ENCODE measurements around the gene CMTM5. TPM values are rescaled to one million over a fixed set of nuclear protein-coding genes. Genes with fewer than 3 reads are reported as not detected.

The CMTM5 gene
- total and polyA plus RNA-seq, 2 donors (not counting 3 experiments of a cell fraction or from before 2014, with no cell fraction given) = not detected

DNA sequence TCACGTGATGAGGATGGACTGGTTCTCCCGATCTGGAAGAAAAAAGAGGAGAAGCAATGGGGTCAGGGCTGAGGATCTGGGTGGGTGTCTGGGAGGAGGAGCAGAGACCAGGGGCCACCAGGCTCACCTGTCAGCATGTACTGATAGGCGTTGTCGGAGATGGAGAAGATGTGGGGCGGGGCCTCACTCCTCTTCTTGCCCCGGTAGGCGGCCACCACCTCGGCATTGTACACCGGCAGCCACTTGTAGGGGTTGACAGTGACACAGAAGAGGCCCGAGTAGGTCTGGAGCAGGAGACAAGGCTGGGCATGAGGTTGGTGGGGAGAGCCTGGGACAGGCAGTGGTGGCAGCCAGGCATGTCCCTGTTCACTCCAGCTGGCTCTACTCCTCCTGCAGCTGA, 28.2 kb downstream of the CMTM5 start:
- TF ChIP-seq, protein P1, sequence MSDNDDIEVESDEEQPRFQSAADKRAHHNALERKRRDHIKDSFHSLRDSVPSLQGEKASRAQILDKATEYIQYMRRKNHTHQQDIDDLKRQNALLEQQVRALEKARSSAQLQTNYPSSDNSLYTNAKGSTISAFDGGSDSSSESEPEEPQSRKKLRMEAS (IDR thresholded peaks at IDR 0.05; ENCODE audit: insufficient read depth, insufficient read length) = no peak
- TF ChIP-seq POLR2A (IDR thresholded peaks at IDR 0.05; ENCODE audit: low read depth, low read length) (no peak), POLR2AphosphoS5 (IDR thresholded peaks at IDR 0.05; ENCODE audit: insufficient read depth, low read depth, low read length) (no peak), MYC (IDR thresholded peaks at IDR 0.05; ENCODE audit: low read depth, low read length) (no peak), EZH2 (IDR thresholded peaks at IDR 0.05; ENCODE audit: borderline replicate concordance, low read depth, low read length, severe bottlenecking) (no peak), GATA2 (IDR thresholded peaks at IDR 0.05; ENCODE audit: insufficient read depth, insufficient read length, low read depth, low read length) (no peak), JUN (IDR thresholded peaks at IDR 0.05; ENCODE audit: borderline replicate concordance, insufficient read depth, insufficient read length, low read depth) (no peak), FOS (IDR thresholded peaks at IDR 0.05; ENCODE audit: borderline replicate concordance, insufficient read depth, low read length) (no peak)
- TF ChIP-seq, protein P2, sequence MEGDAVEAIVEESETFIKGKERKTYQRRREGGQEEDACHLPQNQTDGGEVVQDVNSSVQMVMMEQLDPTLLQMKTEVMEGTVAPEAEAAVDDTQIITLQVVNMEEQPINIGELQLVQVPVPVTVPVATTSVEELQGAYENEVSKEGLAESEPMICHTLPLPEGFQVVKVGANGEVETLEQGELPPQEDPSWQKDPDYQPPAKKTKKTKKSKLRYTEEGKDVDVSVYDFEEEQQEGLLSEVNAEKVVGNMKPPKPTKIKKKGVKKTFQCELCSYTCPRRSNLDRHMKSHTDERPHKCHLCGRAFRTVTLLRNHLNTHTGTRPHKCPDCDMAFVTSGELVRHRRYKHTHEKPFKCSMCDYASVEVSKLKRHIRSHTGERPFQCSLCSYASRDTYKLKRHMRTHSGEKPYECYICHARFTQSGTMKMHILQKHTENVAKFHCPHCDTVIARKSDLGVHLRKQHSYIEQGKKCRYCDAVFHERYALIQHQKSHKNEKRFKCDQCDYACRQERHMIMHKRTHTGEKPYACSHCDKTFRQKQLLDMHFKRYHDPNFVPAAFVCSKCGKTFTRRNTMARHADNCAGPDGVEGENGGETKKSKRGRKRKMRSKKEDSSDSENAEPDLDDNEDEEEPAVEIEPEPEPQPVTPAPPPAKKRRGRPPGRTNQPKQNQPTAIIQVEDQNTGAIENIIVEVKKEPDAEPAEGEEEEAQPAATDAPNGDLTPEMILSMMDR (IDR thresholded peaks at IDR 0.05; ENCODE audit: extremely low read depth in 1 of 2, insufficient read depth in 1 of 2, low read depth in 1 of 2, low read length in 2 of 2) = no peak
- ChIA-PET POLR2A (no interaction called here), CTCF (no interaction called here)
- H3K27ac ChIP-seq (ENCODE audit: insufficient read depth, low read depth, low read length) = no peak overlapping the region
- H4K20me1 ChIP-seq (replicated peaks; ENCODE audit: control insufficient read depth, extremely low read depth, insufficient read depth, low read length) = no peaks in the 10 kb centered on the region
- DNase-seq (ENCODE audit: low read depth, low spot score) (no peak), FAIRE-seq (no peak)
- H3K9me3 ChIP-seq (replicated peaks; ENCODE audit: control insufficient read depth, insufficient read depth, low read length) = no peaks in the 10 kb centered on the region
- intact Hi-C loops (cut with micrococcal nuclease) (no loop called here), dilution Hi-C loops (cut with MboI; ENCODE audit: extremely low pct_ligation_motif_present, low sequenced_read_pairs) (no loop called here)
- H3K4me3 ChIP-seq (replicated peaks in 1 of 3; ENCODE audit: insufficient read depth in 1 of 3, low read depth in 1 of 3, low read length in 3 of 3) = no peak overlapping the region
- no TSS peak for BruUV-seq (replicated peaks)
- no peak overlapping the region for H3K4me2 ChIP-seq (ENCODE audit: insufficient read depth, low read length)
- no peaks in the 10 kb centered on the region for H3K36me3 ChIP-seq (ENCODE audit: control insufficient read depth in 2 of 2, extremely low read depth in 1 of 2, insufficient read depth in 2 of 2, low read length in 2 of 2)
- H3K9ac ChIP-seq (replicated peaks; ENCODE audit: extremely low read depth, insufficient read depth, low read length) = no peak overlapping the region
- H3K79me2 ChIP-seq (ENCODE audit: control insufficient read depth, insufficient read depth, low read length) = no peaks in the 10 kb centered on the region
- no peak overlapping the region for H2AFZ ChIP-seq (ENCODE audit: low read depth, low read length)
- H3K9me1 ChIP-seq (replicated peaks; ENCODE audit: control insufficient read depth, extremely low read depth, insufficient read depth, low read length) = no peaks in the 10 kb centered on the region
- H3K4me1 ChIP-seq (ENCODE audit: control insufficient read depth, extremely low read depth, insufficient read depth, low read length) = no peaks in the 10 kb centered on the region
- H3K27me3 ChIP-seq (ENCODE audit: control insufficient read depth in 2 of 2, insufficient read depth in 2 of 2, low read length in 2 of 2) = no peaks in the 10 kb centered on the region
